ENCODE data around the gene GRM7. TPM values are rescaled to one million over a fixed set of nuclear protein-coding genes. Genes with fewer than 3 reads are reported as not detected.

The GRM7 gene
- total RNA-seq, 2 experiments from 2014 or later, result not detected

GRCh38 chr3:7288133-7288532 lies 427.2 kb downstream of the GRM7 start:
- ATAC-seq (no peak), DNase-seq (no peak)
- ChIA-PET CTCF (no interaction called here), POLR2A (no interaction called here)
- no peaks in the 10 kb centered on the region for H3K27me3 Mint-ChIP-seq
- no peaks in the 10 kb centered on the region for H3K36me3 Mint-ChIP-seq (ENCODE audit: low read depth)
- H3K4me1 Mint-ChIP-seq, result peaks cover 3% of the 10 kb centered on the region
- H3K4me3 Mint-ChIP-seq, result no peak overlapping the region
- intact Hi-C loops (cut with DNase I, micrococcal nuclease), result no loop called here
- no peak overlapping the region for H3K27ac Mint-ChIP-seq
- no peaks in the 10 kb centered on the region for H3K9me3 Mint-ChIP-seq (ENCODE audit: low read depth)

DNA sequence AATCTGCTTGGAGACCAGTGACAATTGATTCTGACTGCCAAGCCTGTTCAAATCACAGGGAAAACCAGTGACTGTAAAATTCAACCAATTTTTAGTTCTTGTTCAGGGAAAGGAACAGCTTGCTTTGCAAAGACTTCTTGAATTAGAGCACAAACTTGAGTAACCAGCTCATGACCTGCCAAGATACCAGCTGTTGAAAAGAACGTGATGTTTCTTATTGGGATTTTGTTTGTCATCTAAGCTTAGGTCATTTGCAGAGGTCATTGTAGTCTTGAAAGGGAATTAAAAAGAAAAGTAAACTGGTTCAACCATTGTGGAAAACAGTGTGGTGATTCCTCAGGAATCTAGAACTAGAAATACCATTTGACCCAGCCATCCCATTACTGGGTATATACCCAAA lies 428.2 kb downstream of the GRM7 start:
- Mint-ChIP-seq H3K4me3 (no peak overlapping the region), H3K4me1 (peaks cover 3% of the 10 kb centered on the region), H3K36me3 (ENCODE audit: low read depth) (no peaks in the 10 kb centered on the region), H3K27ac (no peak overlapping the region), H3K27me3 (no peaks in the 10 kb centered on the region), H3K9me3 (ENCODE audit: low read depth) (no peaks in the 10 kb centered on the region)
- intact Hi-C loops (cut with DNase I, micrococcal nuclease), result no loop called here
- no peak for DNase-seq
- ATAC-seq, result no peak
- ChIA-PET CTCF (no interaction called here), POLR2A (no interaction called here)

- POLR2A ChIA-PET, result no interaction called here
- Mint-ChIP-seq H3K4me1 (peaks cover 3% of the 10 kb centered on the region), H3K27ac (no peak overlapping the region), H3K36me3 (ENCODE audit: low read depth) (no peaks in the 10 kb centered on the region), H3K27me3 (no peaks in the 10 kb centered on the region), H3K9me3 (ENCODE audit: low read depth) (no peaks in the 10 kb centered on the region), H3K4me3 (no peak overlapping the region)
- CTCF ChIA-PET, result no interaction called here
- intact Hi-C loops (cut with DNase I, micrococcal nuclease), result no loop called here
- no peak for ATAC-seq
- DNase-seq, result no peak
These were observed 429.3 kb downstream of the GRM7 start for GRCh38 chr3:7290077-7290825.

DNA sequence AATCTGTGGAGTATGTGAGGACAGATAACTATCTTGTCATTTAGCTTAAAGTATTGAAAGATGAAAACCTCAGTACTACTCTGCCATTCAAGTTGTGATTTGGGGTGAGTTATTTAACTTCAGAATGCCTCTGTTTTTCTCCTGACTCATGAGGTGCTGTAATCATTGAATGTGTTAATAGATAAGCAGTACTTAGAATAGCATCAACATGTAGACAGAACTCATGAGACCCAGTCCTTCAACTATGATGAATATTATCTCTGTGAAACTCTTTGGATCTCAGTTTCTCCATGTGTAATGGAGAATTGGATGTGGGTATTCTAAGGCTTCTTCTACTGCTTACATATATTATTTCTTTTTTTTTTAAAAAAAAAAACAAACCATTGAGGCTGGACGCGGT lies 431.4 kb downstream of the GRM7 start:
- H3K4me3 Mint-ChIP-seq, result no peak overlapping the region
- H3K27ac Mint-ChIP-seq, result no peak overlapping the region
- no peaks in the 10 kb centered on the region for H3K27me3 Mint-ChIP-seq
- ATAC-seq (no peak), DNase-seq (no peak)
- no peaks in the 10 kb centered on the region for H3K36me3 Mint-ChIP-seq (ENCODE audit: low read depth)
- no peaks in the 10 kb centered on the region for H3K9me3 Mint-ChIP-seq (ENCODE audit: low read depth)
- CTCF ChIA-PET, result no interaction called here
- POLR2A ChIA-PET, result no interaction called here
- H3K4me1 Mint-ChIP-seq, result peaks cover 3% of the 10 kb centered on the region
- intact Hi-C loops (cut with DNase I, micrococcal nuclease), result no loop called here

DNA sequence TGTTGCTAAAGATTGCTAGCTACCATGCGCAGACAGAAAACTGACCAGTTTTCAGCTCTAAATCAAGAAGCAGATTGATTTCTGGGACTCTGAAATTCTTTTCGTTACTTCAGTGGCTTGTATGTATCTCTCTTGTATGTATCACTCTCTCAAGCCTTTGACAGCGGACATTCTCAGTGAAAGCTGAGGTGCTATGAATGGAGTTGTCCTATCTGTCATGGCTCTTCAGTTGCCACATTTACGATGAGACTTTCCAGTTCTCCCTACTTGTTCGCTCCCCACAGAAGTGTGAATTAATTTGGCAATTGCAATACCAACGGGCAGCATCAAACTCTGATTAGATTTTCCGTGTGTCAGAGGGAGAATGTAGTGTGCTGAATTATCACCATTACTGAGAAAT lies 432.4 kb downstream of the GRM7 start:
- POLR2A ChIA-PET, result no interaction called here
- H3K27ac Mint-ChIP-seq, result no peak overlapping the region

GRCh38 chr3:7305561-7305960 lies 444.6 kb downstream of the GRM7 start:
- intact Hi-C loops (cut with DNase I, micrococcal nuclease), result no loop called here
- CTCF ChIA-PET, result interaction anchor here (0.9 kb wide), 1 partner anchor 897 kb away, joined by 3 read pairs; no protein-coding TSS in a partner anchor
- Mint-ChIP-seq H3K36me3 (ENCODE audit: low read depth) (no peaks in the 10 kb centered on the region), H3K27ac (no peak overlapping the region), H3K4me3 (no peak overlapping the region), H3K9me3 (ENCODE audit: low read depth) (peaks cover 4% of the 10 kb centered on the region), H3K4me1 (no peaks in the 10 kb centered on the region), H3K27me3 (peaks cover 1% of the 10 kb centered on the region)
- no peak for ATAC-seq
- POLR2A ChIA-PET, result no interaction called here
- DNase-seq, result no peak

More for the DNA sequence above, 432.4 kb downstream of the GRM7 start:
- intact Hi-C loops (cut with DNase I, micrococcal nuclease), result no loop called here
- Mint-ChIP-seq H3K4me3 (no peak overlapping the region), H3K9me3 (ENCODE audit: low read depth) (no peaks in the 10 kb centered on the region), H3K27me3 (no peaks in the 10 kb centered on the region), H3K4me1 (peaks cover 3% of the 10 kb centered on the region), H3K36me3 (ENCODE audit: low read depth) (no peaks in the 10 kb centered on the region)
- DNase-seq, result no peak
- CTCF ChIA-PET, result no interaction called here
- ATAC-seq, result no peak

DNA sequence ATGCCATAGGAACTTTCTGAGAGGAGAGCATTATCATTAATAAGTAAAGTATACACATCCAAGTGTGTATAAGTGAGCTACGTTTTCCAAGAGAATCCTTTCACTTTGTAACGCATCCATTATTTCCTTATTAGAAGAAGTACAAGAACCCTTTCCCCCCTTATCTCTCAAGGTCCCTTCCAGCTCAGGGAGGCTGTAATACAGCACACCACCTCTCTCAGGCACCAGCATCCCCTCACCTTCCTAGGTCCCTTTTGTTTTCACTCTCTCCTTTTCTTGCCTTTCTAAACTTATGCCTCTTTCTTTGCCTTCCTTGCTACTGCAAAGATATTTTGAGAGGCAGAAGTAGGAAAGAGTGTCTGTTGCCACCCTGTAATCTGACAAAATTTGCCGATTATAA lies 446.0 kb downstream of the GRM7 start:
- ChIA-PET CTCF (no interaction called here), POLR2A (no interaction called here)
- Mint-ChIP-seq H3K27me3 (peaks cover 1% of the 10 kb centered on the region), H3K36me3 (ENCODE audit: low read depth) (no peaks in the 10 kb centered on the region), H3K4me1 (no peaks in the 10 kb centered on the region), H3K9me3 (ENCODE audit: low read depth) (peaks cover 4% of the 10 kb centered on the region), H3K27ac (no peak overlapping the region), H3K4me3 (no peak overlapping the region)
- ATAC-seq (no peak), DNase-seq (no peak)
- intact Hi-C loops (cut with DNase I, micrococcal nuclease), result no loop called here

DNA sequence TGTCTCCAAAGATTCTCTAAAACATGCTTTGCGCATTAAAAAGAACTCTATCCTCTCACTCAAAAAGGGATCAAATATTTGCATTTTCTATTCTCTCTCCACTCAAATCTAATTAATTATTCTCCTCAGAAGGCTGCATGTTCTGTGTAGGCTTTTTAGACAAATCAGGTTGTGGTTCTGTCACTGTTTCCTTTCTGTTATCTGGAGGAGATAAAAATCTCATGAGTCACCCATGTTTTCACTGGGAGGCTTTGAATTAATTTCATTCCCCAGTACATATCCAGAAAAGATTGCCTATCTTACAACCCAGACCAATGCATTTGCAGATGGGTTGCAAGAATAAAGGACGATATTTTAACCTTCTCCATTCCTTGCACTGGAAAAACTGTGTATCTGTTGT lies 446.5 kb downstream of the GRM7 start:
- H3K36me3 Mint-ChIP-seq (ENCODE audit: low read depth), result no peaks in the 10 kb centered on the region
- no peak overlapping the region for H3K4me3 Mint-ChIP-seq
- no peak overlapping the region for H3K27ac Mint-ChIP-seq
- intact Hi-C loops (cut with DNase I, micrococcal nuclease), result no loop called here
- ChIA-PET POLR2A (no interaction called here), CTCF (no interaction called here)
- peaks cover 1% of the 10 kb centered on the region for H3K27me3 Mint-ChIP-seq
- DNase-seq, result no peak
- peaks cover 4% of the 10 kb centered on the region for H3K9me3 Mint-ChIP-seq (ENCODE audit: low read depth)
- no peaks in the 10 kb centered on the region for H3K4me1 Mint-ChIP-seq
- no peak for ATAC-seq

DNA sequence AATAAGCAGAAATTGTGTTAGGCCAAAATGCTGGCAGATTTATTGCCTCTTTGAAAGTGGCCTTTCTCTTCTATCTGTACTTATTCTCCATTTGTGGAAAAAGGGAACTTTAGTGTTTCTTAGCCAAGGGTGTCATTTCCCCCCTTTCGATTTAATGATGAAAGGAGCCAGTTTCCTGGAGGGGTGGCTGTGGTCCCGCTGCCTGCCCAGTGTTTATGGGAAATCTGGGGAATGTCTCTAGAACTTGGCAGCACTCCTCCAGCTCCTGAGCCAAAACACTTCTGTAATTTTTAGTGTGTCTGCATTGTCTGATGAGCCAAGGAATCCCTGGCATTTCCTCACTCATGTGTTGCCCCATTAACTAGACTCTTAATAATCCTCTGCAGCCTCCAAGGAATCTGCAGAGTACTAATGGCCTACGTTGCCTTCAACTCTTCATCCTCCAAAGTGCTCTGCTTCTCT lies 448.8 kb downstream of the GRM7 start:
- Mint-ChIP-seq H3K27me3 (peaks cover 5% of the 10 kb centered on the region), H3K27ac (no peak overlapping the region), H3K36me3 (ENCODE audit: low read depth) (no peaks in the 10 kb centered on the region), H3K4me1 (no peaks in the 10 kb centered on the region), H3K9me3 (ENCODE audit: low read depth) (peaks cover 3% of the 10 kb centered on the region), H3K4me3 (no peak overlapping the region)
- DNase-seq, result no peak
- ChIA-PET POLR2A (no interaction called here), CTCF (no interaction called here)
- intact Hi-C loops (cut with DNase I, micrococcal nuclease), result no loop called here
- ATAC-seq, result no peak

DNA sequence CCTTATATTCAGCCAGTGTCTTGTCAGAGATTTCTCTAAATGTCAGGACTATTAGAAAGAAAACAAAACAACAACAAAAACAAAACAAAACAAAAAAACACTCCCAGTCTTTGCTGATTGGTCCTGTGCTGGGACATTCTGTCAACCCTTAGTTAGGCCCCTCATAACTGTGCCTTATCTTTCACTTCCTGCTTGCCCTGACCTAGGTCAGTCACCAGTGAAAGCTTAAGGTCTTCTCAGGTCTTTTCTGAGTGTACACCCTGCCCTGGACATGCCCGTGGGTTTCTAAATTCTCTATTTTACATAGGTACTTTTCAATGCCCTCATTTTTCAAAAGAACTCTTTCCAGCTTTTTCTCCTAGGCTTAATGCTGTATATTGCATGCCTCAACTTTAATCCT lies 454.1 kb downstream of the GRM7 start:
- Mint-ChIP-seq H3K27ac (no peak overlapping the region), H3K9me3 (ENCODE audit: low read depth) (peaks cover 2% of the 10 kb centered on the region), H3K4me3 (no peak overlapping the region), H3K4me1 (no peaks in the 10 kb centered on the region), H3K27me3 (peaks cover 5% of the 10 kb centered on the region), H3K36me3 (ENCODE audit: low read depth) (no peaks in the 10 kb centered on the region)
- DNase-seq, result no peak
- ChIA-PET POLR2A (interaction anchor here (0.7 kb wide), 1 partner anchor 142 kb away, joined by 3 read pairs; no protein-coding TSS in a partner anchor), CTCF (interaction anchor here (1.1 kb wide), 1 partner anchor 197 kb away, joined by 3 read pairs; no protein-coding TSS in a partner anchor)
- ATAC-seq, result no peak
- intact Hi-C loops (cut with DNase I, micrococcal nuclease), result no loop called here

- H3K9me3 Mint-ChIP-seq (ENCODE audit: low read depth), result no peaks in the 10 kb centered on the region
- no peaks in the 10 kb centered on the region for H3K36me3 Mint-ChIP-seq (ENCODE audit: low read depth)
- H3K4me1 Mint-ChIP-seq, result no peaks in the 10 kb centered on the region
- intact Hi-C loops (cut with DNase I, micrococcal nuclease), result no loop called here
- no peak overlapping the region for H3K4me3 Mint-ChIP-seq
- no peak overlapping the region for H3K27ac Mint-ChIP-seq
- CTCF ChIA-PET, result no interaction called here
- H3K27me3 Mint-ChIP-seq, result no peaks in the 10 kb centered on the region
- POLR2A ChIA-PET, result no interaction called here
- ATAC-seq (no peak), DNase-seq (no peak)
These were observed 462.2 kb downstream of the GRM7 start for GRCh38 chr3:7322957-7323669.

- Mint-ChIP-seq H3K36me3 (ENCODE audit: low read depth) (no peaks in the 10 kb centered on the region), H3K9me3 (ENCODE audit: low read depth) (peaks cover 1% of the 10 kb centered on the region), H3K27ac (no peak overlapping the region), H3K27me3 (peaks cover 2% of the 10 kb centered on the region), H3K4me3 (no peak overlapping the region), H3K4me1 (no peaks in the 10 kb centered on the region)
- ChIA-PET POLR2A (no interaction called here), CTCF (interaction anchor here (0.6 kb wide), 1 partner anchor 33 kb away, joined by 3 read pairs; no protein-coding TSS in a partner anchor)
- no peak for ATAC-seq
- no peak for DNase-seq
- intact Hi-C loops (cut with DNase I, micrococcal nuclease), result no loop called here
These were observed 467.4 kb downstream of the GRM7 start for GRCh38 chr3:7328339-7328738.
